Sigmoid colon (tissue), 7 donors: ENCODE results near the gene FSTL4. TPM values are rescaled to one million over a fixed set of nuclear protein-coding genes. Genes with fewer than 3 reads are reported as not detected.
A peak's percentile ranks its signal among the peaks of the same experiment; 100 is the strongest.

Experiments used
- DNase-seq: peaks from one replicate; pipeline ENCODE4 v3.0.0-alpha.2; 2019
- H3K27ac ChIP-seq, 4 donors: fragments of 200-600 bp; sonication (generic); one replicate each; pipeline ENCODE4 v1.5.1; 2016 to 2019; ENCODE audit warnings: mild to moderate bottlenecking in 1 of 4
- H3K27me3 ChIP-seq, 3 donors: fragments of 200-600 bp; sonication (generic); one replicate each; pipeline ENCODE4 v1.5.1; 2019; ENCODE audit warnings: mild to moderate bottlenecking in 1 of 3
- H3K36me3 ChIP-seq, 4 donors: fragments of 200-600 bp; sonication (generic); one replicate each; pipeline ENCODE4 v1.5.1; 2016 to 2019
- H3K4me1 ChIP-seq, 4 donors: fragments of 200-600 bp; sonication (generic); one replicate each; pipeline ENCODE4 v1.5.1; 2017 to 2019
- H3K4me3 ChIP-seq, 4 donors: fragments of 200-600 bp; sonication (generic); one replicate each; pipeline ENCODE4 v1.5.1; 2017 to 2019; ENCODE audit warnings: mild to moderate bottlenecking in 2 of 4, moderate library complexity in 1 of 4
- H3K9me3 ChIP-seq, 4 donors: fragments of 200-600 bp in 3 of 4; sonication (generic) in 3 of 4; one replicate each; pipeline versions ENCODE4 v1.5.1 to v1.6.1; 2013 to 2019
- EP300 ChIP-seq, 4 donors: sonication (generic); formaldehyde crosslinking; IDR thresholded peaks; one replicate each; pipeline ENCODE4 v1.6.1; 2017; ENCODE audit warnings: antibody characterized with exemption in 4 of 4
- POLR2A ChIP-seq, 2 donors: fragments of 450-650 bp; IDR thresholded peaks; one replicate each; pipeline ENCODE4 v1.6.1; 2016; ENCODE audit warnings: antibody characterized with exemption in 2 of 2, mild to moderate bottlenecking in 2 of 2, moderate library complexity in 2 of 2
- POLR2AphosphoS5 ChIP-seq, 4 donors: sonication (generic); formaldehyde crosslinking; IDR thresholded peaks; one replicate each; pipeline ENCODE4 v1.6.1; 2017; ENCODE audit warnings: antibody characterized with exemption in 4 of 4
- WGBS, 2 donors: extraction: QIAGEN DNeasy Blood & Tissue Kit; methylation state at CpG; one replicate each; pipeline ENCODE4 v1.1.7; 2013; 5-methylcytosine and 5-hydroxymethylcytosine counted together
- intact Hi-C: fragments of 100-400 bp; cut with DNase I; formaldehyde crosslinking; loops from one replicate; pipeline ENCODE4 v1.15.1; 2023
- polyA plus RNA-seq, 3 donors: library from polyadenylated mRNA; stranded (reverse); fragments of 200-250 nt; gene quantifications; one replicate each; pipeline ENCODE4 v1.2.3, GENCODE V29; 2013
- total RNA-seq, 4 donors: library from RNA; depleted of rRNA; stranded (reverse); fragments of >200 nt; gene quantifications; one replicate each; pipeline ENCODE4 v1.1.0, GENCODE V29; 2016
- TF ChIP-seq, protein P1 (sequence below), 4 experiments: fragments of 450-650 bp in 3 of 4; fragments of 200-600 bp in 1 of 4; IDR thresholded peaks; one replicate each; pipeline ENCODE4 v1.5.1; 2016 to 2019; ENCODE audit warnings: antibody characterized with exemption in 4 of 4, mild to moderate bottlenecking in 3 of 4, moderate library complexity in 2 of 4
- donor health status: healthy with polysubstance abuse.
- donor health status: Bipolar disorder and iron deficiency.
- donor health status: healthy.

Gene FSTL4
- total and polyA plus RNA-seq, 7 donors: 0.23 to 0.45 (median 0.28) TPM; not detected in 4

DNA sequence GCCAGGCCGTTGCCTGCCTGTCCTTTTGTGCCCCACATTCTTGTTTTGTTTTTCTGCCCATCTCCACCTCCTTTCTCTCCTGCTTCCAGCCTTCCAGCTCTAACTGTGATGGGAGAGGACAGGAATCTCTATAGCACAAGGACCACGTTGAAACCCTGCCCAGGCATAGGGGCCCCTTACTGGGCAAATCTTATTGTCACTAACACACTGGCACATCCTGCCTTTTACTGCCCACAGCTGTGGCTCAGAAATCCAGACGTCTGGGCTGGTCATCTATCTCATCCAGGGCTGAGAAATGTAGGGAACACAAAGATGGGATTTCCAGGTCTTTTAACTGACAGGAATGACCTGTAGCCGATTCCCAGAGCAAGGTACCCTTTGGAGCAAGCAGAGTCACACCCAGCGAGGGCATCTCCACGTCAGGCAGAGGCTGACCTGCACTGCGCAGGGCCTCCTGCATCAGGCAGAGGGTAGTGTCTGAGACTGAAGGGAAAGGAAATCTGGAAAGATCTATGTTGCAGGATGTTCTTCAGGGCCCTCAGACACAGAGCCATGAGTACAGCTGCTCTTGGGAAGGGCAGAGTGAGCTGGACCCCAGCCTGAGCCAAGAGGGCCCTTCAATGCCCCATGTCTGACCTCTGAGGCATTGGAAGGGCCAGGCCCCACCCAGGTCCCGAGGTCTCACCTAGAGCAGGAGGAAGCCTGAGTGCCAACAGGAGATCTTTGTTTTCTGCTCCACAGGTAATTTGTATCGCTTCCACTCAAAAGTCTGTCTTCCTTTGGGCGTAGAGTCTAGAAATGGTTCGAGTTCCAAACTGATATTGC lies 278.8 kb downstream of the FSTL4 start:
- Histone ChIP-seq H3K9me3 (no peaks in the 10 kb centered on the region), H3K4me3 (no peak overlapping the region), H3K27me3 (no peaks in the 10 kb centered on the region), H3K4me1 (no peaks in the 10 kb centered on the region), H3K27ac (no peak overlapping the region), H3K36me3 (no peaks in the 10 kb centered on the region)
- TF ChIP-seq, protein P1, sequence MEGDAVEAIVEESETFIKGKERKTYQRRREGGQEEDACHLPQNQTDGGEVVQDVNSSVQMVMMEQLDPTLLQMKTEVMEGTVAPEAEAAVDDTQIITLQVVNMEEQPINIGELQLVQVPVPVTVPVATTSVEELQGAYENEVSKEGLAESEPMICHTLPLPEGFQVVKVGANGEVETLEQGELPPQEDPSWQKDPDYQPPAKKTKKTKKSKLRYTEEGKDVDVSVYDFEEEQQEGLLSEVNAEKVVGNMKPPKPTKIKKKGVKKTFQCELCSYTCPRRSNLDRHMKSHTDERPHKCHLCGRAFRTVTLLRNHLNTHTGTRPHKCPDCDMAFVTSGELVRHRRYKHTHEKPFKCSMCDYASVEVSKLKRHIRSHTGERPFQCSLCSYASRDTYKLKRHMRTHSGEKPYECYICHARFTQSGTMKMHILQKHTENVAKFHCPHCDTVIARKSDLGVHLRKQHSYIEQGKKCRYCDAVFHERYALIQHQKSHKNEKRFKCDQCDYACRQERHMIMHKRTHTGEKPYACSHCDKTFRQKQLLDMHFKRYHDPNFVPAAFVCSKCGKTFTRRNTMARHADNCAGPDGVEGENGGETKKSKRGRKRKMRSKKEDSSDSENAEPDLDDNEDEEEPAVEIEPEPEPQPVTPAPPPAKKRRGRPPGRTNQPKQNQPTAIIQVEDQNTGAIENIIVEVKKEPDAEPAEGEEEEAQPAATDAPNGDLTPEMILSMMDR (IDR thresholded peaks at IDR 0.05): no peak
- no peak for TF ChIP-seq POLR2A (IDR thresholded peaks at IDR 0.05)
- no peak for TF ChIP-seq EP300 (IDR thresholded peaks at IDR 0.05)
- TF ChIP-seq POLR2AphosphoS5 (IDR thresholded peaks at IDR 0.05): no peak
- peak; percentile 33 for DNase-seq
- 80 to 88% methylated on average over 11 of the region's 11 CpGs for WGBS, 2 donors
- intact Hi-C loops: no loop called here

DNA sequence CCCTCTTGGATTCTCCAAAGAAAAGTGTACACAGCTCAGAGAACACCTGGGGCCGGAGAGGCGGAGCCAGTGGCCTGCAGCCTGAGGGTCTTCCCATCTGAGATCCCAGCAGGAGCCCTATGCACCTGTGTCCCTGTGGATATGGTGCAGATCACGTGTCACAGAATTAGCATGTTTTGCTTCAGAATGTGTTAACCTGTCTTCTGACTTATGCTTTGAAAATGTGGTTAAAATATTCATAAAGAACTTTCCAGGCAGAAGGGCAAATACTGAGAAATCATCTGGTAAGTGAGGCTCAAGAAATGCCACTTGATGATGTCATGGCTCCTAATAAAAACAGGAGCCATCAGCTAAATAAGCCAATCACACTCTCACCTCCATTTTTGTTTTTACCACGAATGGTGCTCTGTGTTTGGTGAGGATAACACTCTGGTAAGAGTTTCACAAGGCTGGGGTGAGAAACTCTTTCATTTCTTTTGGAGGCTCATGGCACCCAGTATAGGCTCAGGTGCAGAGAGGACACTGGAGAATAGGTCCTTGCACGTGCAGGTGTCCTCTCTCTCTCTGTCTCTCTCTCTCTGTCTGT lies 279.8 kb downstream of the FSTL4 start:
- 78 to 83% methylated on average over 5 of the region's 5 CpGs for WGBS, 2 donors
- TF ChIP-seq, protein P1 (IDR thresholded peaks at IDR 0.05): no peak
- no peak for TF ChIP-seq EP300 (IDR thresholded peaks at IDR 0.05)
- no peak for TF ChIP-seq POLR2A (IDR thresholded peaks at IDR 0.05)
- TF ChIP-seq POLR2AphosphoS5 (IDR thresholded peaks at IDR 0.05): no peak
- peak; percentile 48 for DNase-seq
- Histone ChIP-seq H3K4me3 (no peak overlapping the region), H3K27ac (no peak overlapping the region), H3K27me3 (no peaks in the 10 kb centered on the region), H3K36me3 (no peaks in the 10 kb centered on the region), H3K4me1 (no peaks in the 10 kb centered on the region), H3K9me3 (no peaks in the 10 kb centered on the region)
- intact Hi-C loops: no loop called here

DNA sequence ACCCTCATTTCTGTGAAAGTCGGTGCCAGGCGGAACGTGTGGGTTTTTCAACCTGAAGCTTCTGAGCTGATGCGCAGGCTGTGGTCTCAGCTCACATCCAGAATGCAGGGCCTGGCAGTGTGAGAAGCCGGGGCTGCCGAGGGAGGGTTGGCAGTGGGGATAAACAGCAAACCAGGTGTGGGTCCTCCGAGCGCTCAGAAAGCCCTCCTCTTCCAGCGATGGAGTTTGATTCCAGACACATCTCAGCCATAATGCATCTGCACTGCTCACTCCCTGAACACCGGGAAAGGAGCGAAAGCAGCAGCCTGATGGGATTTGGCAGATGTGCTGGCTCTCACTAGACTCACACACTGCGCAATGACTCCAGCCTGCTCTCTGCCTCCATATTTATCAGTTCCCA lies 280.4 kb downstream of the FSTL4 start:
- 79 to 91% methylated on average over 12 of the region's 12 CpGs for WGBS, 2 donors
- Histone ChIP-seq H3K27me3 (no peaks in the 10 kb centered on the region), H3K4me1 (no peaks in the 10 kb centered on the region), H3K4me3 (no peak overlapping the region), H3K27ac (no peak overlapping the region), H3K9me3 (no peaks in the 10 kb centered on the region), H3K36me3 (no peaks in the 10 kb centered on the region)
- no peak for TF ChIP-seq POLR2A (IDR thresholded peaks at IDR 0.05)
- no peak for TF ChIP-seq POLR2AphosphoS5 (IDR thresholded peaks at IDR 0.05)
- intact Hi-C loops: no loop called here
- peak; percentile 18 for DNase-seq

DNA sequence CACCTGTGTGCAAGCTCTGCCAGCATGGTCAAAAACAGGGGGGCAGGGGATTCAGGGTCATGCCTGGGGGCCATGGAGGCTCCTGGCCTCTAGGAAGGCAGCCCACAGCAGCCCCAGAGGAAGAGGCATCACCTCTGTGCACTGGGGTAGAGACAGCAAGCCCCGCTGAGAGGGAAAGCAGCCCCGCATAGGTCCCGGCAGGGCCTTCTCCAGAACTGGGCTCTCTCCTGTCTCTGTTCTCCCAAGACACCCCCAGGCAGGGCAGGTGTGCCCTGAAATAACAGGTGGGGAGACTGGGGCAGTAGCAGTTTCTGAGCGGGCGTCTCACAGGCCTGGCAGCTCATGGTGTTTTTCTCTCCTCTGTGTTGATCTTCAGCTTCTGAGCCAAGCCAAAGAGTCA lies 281.4 kb downstream of the FSTL4 start:
- Histone ChIP-seq H3K4me1 (no peaks in the 10 kb centered on the region), H3K9me3 (no peaks in the 10 kb centered on the region), H3K4me3 (no peak overlapping the region), H3K27ac (no peak overlapping the region), H3K36me3 (no peaks in the 10 kb centered on the region), H3K27me3 (no peaks in the 10 kb centered on the region)
- intact Hi-C loops: no loop called here
- WGBS, 2 donors: 92 to 95% methylated on average over 5 of the region's 5 CpGs
- DNase-seq: no peak
- TF ChIP-seq POLR2A (IDR thresholded peaks at IDR 0.05) (no peak), EP300 (IDR thresholded peaks at IDR 0.05) (no peak), POLR2AphosphoS5 (IDR thresholded peaks at IDR 0.05) (no peak)
- TF ChIP-seq, protein P1 (IDR thresholded peaks at IDR 0.05): no peak

DNA sequence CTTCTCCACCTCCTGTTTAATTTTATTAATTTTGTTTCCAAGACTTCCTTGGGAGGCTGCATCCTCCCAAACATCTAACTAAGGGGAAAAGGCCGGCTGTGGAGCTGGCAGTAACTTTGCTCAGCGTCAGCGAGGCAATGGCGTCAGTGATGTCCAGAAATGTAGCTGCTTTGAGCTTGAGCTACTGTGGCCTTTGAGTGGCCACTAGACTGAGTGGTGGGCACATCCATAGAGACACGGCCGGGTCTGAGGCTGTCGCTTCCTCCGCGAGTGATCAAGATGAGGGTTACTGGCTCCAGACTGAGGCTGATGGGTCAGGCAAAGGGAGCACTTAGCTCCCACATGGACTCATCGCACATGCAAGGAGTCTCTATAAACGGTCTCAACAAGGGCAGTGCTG lies 283.5 kb downstream of the FSTL4 start:
- DNase-seq: peak; percentile 21
- WGBS, 2 donors: 93 to 94% methylated on average over 11 of the region's 11 CpGs
- H3K4me1 ChIP-seq: no peaks in the 10 kb centered on the region

More for the DNA sequence above, 283.5 kb downstream of the FSTL4 start:
- Histone ChIP-seq H3K4me3 (no peak overlapping the region), H3K27me3 (no peaks in the 10 kb centered on the region), H3K36me3 (no peaks in the 10 kb centered on the region), H3K9me3 (no peaks in the 10 kb centered on the region), H3K27ac (no peak overlapping the region)
- intact Hi-C loops: no loop called here
- TF ChIP-seq EP300 (IDR thresholded peaks at IDR 0.05) (no peak), POLR2AphosphoS5 (IDR thresholded peaks at IDR 0.05) (no peak), POLR2A (IDR thresholded peaks at IDR 0.05) (no peak)
- TF ChIP-seq, protein P1 (IDR thresholded peaks at IDR 0.05): no peak
